ENCODE data around the gene ZNF618. TPM values are rescaled to one million over a fixed set of nuclear protein-coding genes. Genes with fewer than 3 reads are reported as not detected.

The ZNF618 gene, protein sequence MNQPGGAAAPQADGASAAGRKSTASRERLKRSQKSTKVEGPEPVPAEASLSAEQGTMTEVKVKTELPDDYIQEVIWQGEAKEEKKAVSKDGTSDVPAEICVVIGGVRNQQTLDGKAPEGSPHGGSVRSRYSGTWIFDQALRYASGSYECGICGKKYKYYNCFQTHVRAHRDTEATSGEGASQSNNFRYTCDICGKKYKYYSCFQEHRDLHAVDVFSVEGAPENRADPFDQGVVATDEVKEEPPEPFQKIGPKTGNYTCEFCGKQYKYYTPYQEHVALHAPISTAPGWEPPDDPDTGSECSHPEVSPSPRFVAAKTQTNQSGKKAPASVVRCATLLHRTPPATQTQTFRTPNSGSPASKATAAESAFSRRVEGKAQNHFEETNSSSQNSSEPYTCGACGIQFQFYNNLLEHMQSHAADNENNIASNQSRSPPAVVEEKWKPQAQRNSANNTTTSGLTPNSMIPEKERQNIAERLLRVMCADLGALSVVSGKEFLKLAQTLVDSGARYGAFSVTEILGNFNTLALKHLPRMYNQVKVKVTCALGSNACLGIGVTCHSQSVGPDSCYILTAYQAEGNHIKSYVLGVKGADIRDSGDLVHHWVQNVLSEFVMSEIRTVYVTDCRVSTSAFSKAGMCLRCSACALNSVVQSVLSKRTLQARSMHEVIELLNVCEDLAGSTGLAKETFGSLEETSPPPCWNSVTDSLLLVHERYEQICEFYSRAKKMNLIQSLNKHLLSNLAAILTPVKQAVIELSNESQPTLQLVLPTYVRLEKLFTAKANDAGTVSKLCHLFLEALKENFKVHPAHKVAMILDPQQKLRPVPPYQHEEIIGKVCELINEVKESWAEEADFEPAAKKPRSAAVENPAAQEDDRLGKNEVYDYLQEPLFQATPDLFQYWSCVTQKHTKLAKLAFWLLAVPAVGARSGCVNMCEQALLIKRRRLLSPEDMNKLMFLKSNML
- 1 to 10 TPM; 1.4 to 4.1 (median 3.9) TPM for polyA plus RNA-seq

- H3K4me1 Mint-ChIP-seq = peaks cover 11 to 27% of the 10 kb centered on the region in 2 donors
- H3K27ac Mint-ChIP-seq = peak within 1 kb of the TSS in 5 of 6 donors; percentile 77 to 93 (median 83)
- DNase-seq = peak; percentile 19 to 36 (median 30)
- no peaks in the 10 kb centered on the region for H3K36me3 Mint-ChIP-seq
- H3K4me3 Mint-ChIP-seq = peak within 1 kb of the TSS; percentile 94 to 100 (median 95)
- H3K9me3 Mint-ChIP-seq = no peaks in the 10 kb centered on the region
- peaks cover 0 to 2% (median 1%) of the 10 kb centered on the region in 3 donors for H3K27me3 Mint-ChIP-seq (ENCODE audit: low read depth in 3 of 3)
Observed at GRCh38 chr9:113876151-113876992, at the start of gene ZNF618. Gene ZNF618, plus strand, starts transcription at chr9:113876309. Its CDS starts 72 bp downstream, at chr9:113876381.

DNA sequence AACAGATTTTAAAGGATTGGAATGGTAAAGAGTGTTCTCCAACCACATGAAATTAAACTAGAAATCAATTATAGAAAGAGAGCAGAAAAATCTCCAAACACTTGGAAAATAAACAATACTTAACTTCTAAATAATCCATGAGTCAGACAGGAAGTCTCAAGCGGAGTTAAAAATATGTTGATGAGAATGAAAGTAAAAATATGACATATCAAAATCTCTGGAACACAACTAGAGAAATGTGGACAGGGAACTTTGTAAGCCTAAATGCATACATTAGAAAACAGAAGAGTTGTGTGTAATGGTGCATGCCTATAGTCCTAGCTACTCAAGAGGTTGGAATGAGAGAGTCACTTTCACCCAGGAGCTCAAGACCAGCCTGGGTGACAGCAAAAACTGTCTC, 47.9 kb upstream of the ZNF618 start:
- no peak overlapping the region for H3K4me3 Mint-ChIP-seq
- no peak overlapping the region for H3K27ac Mint-ChIP-seq
- peaks cover 1 to 7% (median 3%) of the 10 kb centered on the region in 3 donors for H3K27me3 Mint-ChIP-seq (ENCODE audit: low read depth in 3 of 3)
- no peak for DNase-seq
- H3K9me3 Mint-ChIP-seq = peaks cover under 1 to 16% (median 3%) of the 10 kb centered on the region in 6 donors
- peaks cover 8 to 25% of the 10 kb centered on the region in 2 donors for H3K4me1 Mint-ChIP-seq
- H3K36me3 Mint-ChIP-seq = peaks cover 0 to 5% (median 3%) of the 10 kb centered on the region in 3 donors

GRCh38 chr9:113837334-113837733, 38.8 kb upstream of the ZNF618 start:
- Mint-ChIP-seq H3K4me3 (no peak overlapping the region), H3K27ac (no peak overlapping the region), H3K9me3 (peaks cover 3 to 13% (median 7%) of the 10 kb centered on the region in 6 donors), H3K27me3 (ENCODE audit: low read depth in 3 of 3) (peaks cover 0 to 12% (median 8%) of the 10 kb centered on the region in 3 donors), H3K4me1 (no peaks in the 10 kb centered on the region), H3K36me3 (peaks cover 0 to 5% (median 3%) of the 10 kb centered on the region in 3 donors)
- no peak for DNase-seq

DNA sequence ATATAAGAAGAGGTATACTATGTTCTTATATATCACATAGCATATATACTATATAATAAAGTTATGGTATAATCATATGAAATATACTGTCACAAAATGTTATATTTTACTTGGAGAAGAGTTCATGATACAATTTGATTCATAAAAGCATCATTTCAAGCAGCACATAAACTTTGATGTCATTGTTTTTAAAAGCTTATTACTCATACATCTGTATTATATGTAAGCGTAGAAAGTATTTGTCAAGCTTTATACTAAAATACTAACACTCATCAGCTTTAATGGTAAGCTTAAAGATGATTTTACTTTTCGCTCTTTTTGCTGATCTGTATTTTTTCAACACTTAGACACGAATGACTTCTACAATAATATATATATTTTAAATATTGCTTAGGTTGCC, 34.0 kb upstream of the ZNF618 start:
- Mint-ChIP-seq H3K4me1 (no peaks in the 10 kb centered on the region), H3K36me3 (peaks cover 0 to 4% (median under 1%) of the 10 kb centered on the region in 3 donors), H3K27ac (no peak overlapping the region), H3K27me3 (ENCODE audit: low read depth in 3 of 3) (peaks cover 0 to 4% (median 1%) of the 10 kb centered on the region in 3 donors), H3K4me3 (no peak overlapping the region), H3K9me3 (peaks cover 0 to 14% (median 0%) of the 10 kb centered on the region in 6 donors)
- DNase-seq = no peak

- Mint-ChIP-seq H3K27me3 (ENCODE audit: low read depth in 3 of 3) (peaks cover 0 to 4% (median 2%) of the 10 kb centered on the region in 3 donors), H3K4me3 (no peak overlapping the region), H3K9me3 (peaks cover 0 to 15% (median 0%) of the 10 kb centered on the region in 6 donors), H3K4me1 (no peaks in the 10 kb centered on the region), H3K36me3 (peaks cover 0 to 5% (median 0%) of the 10 kb centered on the region in 3 donors), H3K27ac (no peak overlapping the region)
- no peak for DNase-seq
Observed at GRCh38 chr9:113844466-113844865, 31.6 kb upstream of the ZNF618 start.

DNA sequence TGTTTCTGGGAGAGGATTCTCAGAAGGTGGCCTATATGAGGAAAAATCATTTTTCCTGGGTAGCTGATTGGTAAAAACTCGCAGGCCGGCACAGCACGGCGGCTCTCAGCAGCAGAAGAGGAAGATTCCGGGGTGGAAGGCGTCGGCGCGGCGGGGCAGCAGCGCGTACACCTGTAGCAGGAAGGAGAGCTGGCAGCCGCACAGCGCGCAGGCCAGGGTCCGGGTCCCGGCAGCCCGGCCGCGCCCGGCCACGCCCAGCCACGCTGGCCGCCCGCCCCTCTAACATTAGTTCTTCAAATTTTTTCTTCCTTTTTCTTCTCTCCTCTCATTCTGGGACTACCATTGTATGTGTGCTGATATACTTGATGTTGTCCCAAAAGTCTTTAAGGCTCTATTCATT, 24.8 kb upstream of the ZNF618 start:
- Mint-ChIP-seq H3K36me3 (peaks cover 3 to 13% (median 4%) of the 10 kb centered on the region in 3 donors), H3K27me3 (ENCODE audit: low read depth in 3 of 3) (peaks cover 0 to 7% (median 0%) of the 10 kb centered on the region in 3 donors), H3K9me3 (peaks cover 0 to 21% (median 3%) of the 10 kb centered on the region in 6 donors), H3K27ac (no peak overlapping the region), H3K4me3 (no peak overlapping the region), H3K4me1 (no peaks in the 10 kb centered on the region)
- no peak for DNase-seq

GRCh38 chr9:113851873-113852272, 24.2 kb upstream of the ZNF618 start:
- no peak for DNase-seq
- no peak overlapping the region for H3K27ac Mint-ChIP-seq
- peaks cover 0 to 17% (median 3%) of the 10 kb centered on the region in 6 donors for H3K9me3 Mint-ChIP-seq
- no peaks in the 10 kb centered on the region for H3K4me1 Mint-ChIP-seq
- peaks cover 0 to 7% (median 0%) of the 10 kb centered on the region in 3 donors for H3K27me3 Mint-ChIP-seq (ENCODE audit: low read depth in 3 of 3)
- H3K4me3 Mint-ChIP-seq = no peak overlapping the region
- H3K36me3 Mint-ChIP-seq = peaks cover 3 to 12% (median 4%) of the 10 kb centered on the region in 3 donors

GRCh38 chr9:113853333-113853732, 22.8 kb upstream of the ZNF618 start:
- H3K4me1 Mint-ChIP-seq = no peaks in the 10 kb centered on the region
- peaks cover 0 to 14% (median 3%) of the 10 kb centered on the region in 6 donors for H3K9me3 Mint-ChIP-seq
- H3K27me3 Mint-ChIP-seq (ENCODE audit: low read depth in 3 of 3) = peaks cover 0 to 5% (median 2%) of the 10 kb centered on the region in 3 donors
- H3K36me3 Mint-ChIP-seq = peaks cover 3 to 8% (median 4%) of the 10 kb centered on the region in 3 donors
- no peak for DNase-seq
- no peak overlapping the region for H3K27ac Mint-ChIP-seq
- H3K4me3 Mint-ChIP-seq = no peak overlapping the region

- peaks cover 0 to 14% (median 3%) of the 10 kb centered on the region in 6 donors for H3K9me3 Mint-ChIP-seq
- no peak overlapping the region for H3K27ac Mint-ChIP-seq
- H3K4me3 Mint-ChIP-seq = no peak overlapping the region
- no peak for DNase-seq
- peaks cover 3 to 8% (median 4%) of the 10 kb centered on the region in 3 donors for H3K36me3 Mint-ChIP-seq
- H3K4me1 Mint-ChIP-seq = no peaks in the 10 kb centered on the region
- peaks cover 0 to 5% (median 2%) of the 10 kb centered on the region in 3 donors for H3K27me3 Mint-ChIP-seq (ENCODE audit: low read depth in 3 of 3)
Observed at GRCh38 chr9:113854310-113854709, 21.8 kb upstream of the ZNF618 start.

GRCh38 chr9:113857875-113858274, 18.2 kb upstream of the ZNF618 start:
- Mint-ChIP-seq H3K27me3 (ENCODE audit: low read depth in 3 of 3) (peaks cover 4 to 8% (median 5%) of the 10 kb centered on the region in 3 donors), H3K9me3 (no peaks in the 10 kb centered on the region), H3K36me3 (no peaks in the 10 kb centered on the region), H3K27ac (no peak overlapping the region), H3K4me1 (no peaks in the 10 kb centered on the region), H3K4me3 (no peak overlapping the region)
- DNase-seq = no peak

GRCh38 chr9:113858282-113858681, 17.8 kb upstream of the ZNF618 start:
- Mint-ChIP-seq H3K4me1 (no peaks in the 10 kb centered on the region), H3K4me3 (no peak overlapping the region), H3K36me3 (no peaks in the 10 kb centered on the region), H3K27me3 (ENCODE audit: low read depth in 3 of 3) (peaks cover 4 to 8% (median 5%) of the 10 kb centered on the region in 3 donors), H3K9me3 (no peaks in the 10 kb centered on the region), H3K27ac (no peak overlapping the region)
- DNase-seq = no peak

DNA sequence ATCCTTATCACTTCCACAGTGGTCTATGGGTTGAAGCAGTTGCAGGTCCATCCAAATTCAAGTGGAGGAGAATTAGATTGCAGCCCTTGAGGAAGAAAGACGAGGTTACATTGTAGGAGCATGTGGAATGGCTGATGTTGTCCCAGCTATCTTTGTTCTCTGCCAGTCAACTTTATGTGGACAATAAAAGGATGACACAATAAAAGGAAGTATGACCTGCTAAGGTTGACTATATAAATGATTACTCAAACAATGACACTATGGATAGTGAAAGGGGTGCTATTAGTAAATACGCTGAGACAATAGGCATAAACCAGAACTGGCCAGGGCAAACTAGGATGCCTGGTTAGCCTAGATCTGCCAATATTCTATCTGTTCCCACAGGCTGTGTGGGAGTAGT, 12.8 kb upstream of the ZNF618 start:
- Mint-ChIP-seq H3K4me3 (no peak overlapping the region), H3K36me3 (no peaks in the 10 kb centered on the region), H3K4me1 (no peaks in the 10 kb centered on the region), H3K27ac (no peak overlapping the region), H3K27me3 (ENCODE audit: low read depth in 3 of 3) (peaks cover 2 to 10% (median 3%) of the 10 kb centered on the region in 3 donors), H3K9me3 (no peaks in the 10 kb centered on the region)
- DNase-seq = no peak

DNA sequence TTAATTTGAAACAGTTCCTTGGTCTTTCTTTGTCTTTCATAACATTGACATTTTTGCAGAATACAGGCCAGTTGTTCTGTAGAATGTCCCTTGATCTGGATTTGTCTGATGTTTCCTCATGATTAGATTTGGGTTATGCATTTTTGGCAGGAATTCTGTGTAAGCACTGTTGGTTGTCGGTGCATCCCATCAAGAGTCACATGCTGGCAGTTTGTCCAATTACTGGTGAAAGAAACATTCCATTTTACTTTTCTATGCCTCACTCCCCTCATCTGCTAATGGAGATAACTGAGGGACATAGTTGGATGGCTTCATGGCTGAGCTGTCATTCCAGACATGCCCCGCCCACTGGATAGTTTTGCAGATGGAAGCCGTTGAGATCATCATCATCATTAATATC, 7.6 kb upstream of the ZNF618 start:
- Mint-ChIP-seq H3K27ac (no peak overlapping the region), H3K4me3 (no peak overlapping the region), H3K9me3 (no peaks in the 10 kb centered on the region), H3K27me3 (ENCODE audit: low read depth in 3 of 3) (peaks cover 0 to 3% (median 2%) of the 10 kb centered on the region in 3 donors), H3K4me1 (no peaks in the 10 kb centered on the region), H3K36me3 (no peaks in the 10 kb centered on the region)
- DNase-seq = no peak

Data from immature natural killer cell (primary cell).